DND-41 (cell line): Measurements from ENCODE around the gene AMACR.

ENCODE experiments used
- ATAC-seq: fragments of 200-7000 bp; cut with Tn5 transposase; 3 replicates; pipeline ENCODE4 v1.9.1; 2021; ENCODE audit warnings: low read depth; ENCODE audit not compliant: insufficient read depth
- DNase-seq: peaks from one replicate; pipeline ENCODE4 v3.0.0-alpha.2; 2020
- H2AFZ ChIP-seq: 2 replicates; pipeline ENCODE4 v1.6.0; 2012; ENCODE audit warnings: low read depth, low read length
- H3K27ac ChIP-seq: 2 replicates; pipeline ENCODE4 v1.5.1; 2012; ENCODE audit warnings: low read length, inconsistent platforms
- H3K27me3 ChIP-seq: fragments of 200-600 bp; sonication (generic); 2 replicates; pipeline ENCODE4 v1.6.0; 2012; ENCODE audit warnings: low read length, mild to moderate bottlenecking, inconsistent platforms; ENCODE audit not compliant: insufficient read depth, poor library complexity
- H3K36me3 ChIP-seq: 2 replicates; pipeline ENCODE4 v1.5.1; 2012; ENCODE audit warnings: low read length, inconsistent platforms; ENCODE audit not compliant: insufficient read depth
- H3K4me1 ChIP-seq: 2 replicates; pipeline ENCODE4 v1.5.1; 2012; ENCODE audit warnings: mild to moderate bottlenecking, low read length; ENCODE audit not compliant: insufficient read depth
- H3K4me2 ChIP-seq: 2 replicates; pipeline ENCODE4 v1.6.0; 2012; ENCODE audit warnings: mild to moderate bottlenecking, moderate library complexity, low read length, inconsistent platforms; ENCODE audit not compliant: insufficient read depth
- H3K4me3 ChIP-seq, 2 experiments: fragments of 200-600 bp in 1 of 2; shearing (Covaris generic) in 1 of 2; 2 replicates each; pipeline ENCODE4 v1.5.1; 2012 to 2016; ENCODE audit warnings: inconsistent platforms in 2 of 2, low read length in 2 of 2, mild to moderate bottlenecking in 2 of 2, low read depth in 1 of 2, moderate library complexity in 1 of 2
- H3K79me2 ChIP-seq: 2 replicates; pipeline ENCODE4 v1.6.0; 2012; ENCODE audit warnings: low read length, inconsistent platforms; ENCODE audit not compliant: insufficient read depth
- H3K9ac ChIP-seq: 2 replicates; pipeline ENCODE4 v1.6.0; 2012; ENCODE audit warnings: low read depth, mild to moderate bottlenecking, inconsistent platforms, low read length, moderate library complexity
- H3K9me3 ChIP-seq: 2 replicates; pipeline ENCODE4 v1.5.1; 2012; ENCODE audit warnings: low read length, moderate library complexity, mild to moderate bottlenecking, inconsistent platforms; ENCODE audit not compliant: insufficient read depth, severe bottlenecking
- H4K20me1 ChIP-seq: 2 replicates; pipeline ENCODE4 v1.6.0; 2012; ENCODE audit warnings: low read length; ENCODE audit not compliant: insufficient read depth
- EZH2 ChIP-seq: IDR thresholded peaks from 3 replicates; pipeline ENCODE4 v1.6.1; 2012; ENCODE audit warnings: borderline replicate concordance, low read depth, mild to moderate bottlenecking, moderate library complexity, low read length, inconsistent platforms; ENCODE audit not compliant: severe bottlenecking
- TF ChIP-seq, protein P1 (sequence below): IDR thresholded peaks from 2 replicates; pipeline ENCODE4 v1.5.1; 2012; ENCODE audit warnings: borderline replicate concordance, low read length, moderate library complexity, mild to moderate bottlenecking; ENCODE audit not compliant: poor library complexity, severe bottlenecking; ENCODE audit errors: extremely low read depth

AMACR gene

DNA sequence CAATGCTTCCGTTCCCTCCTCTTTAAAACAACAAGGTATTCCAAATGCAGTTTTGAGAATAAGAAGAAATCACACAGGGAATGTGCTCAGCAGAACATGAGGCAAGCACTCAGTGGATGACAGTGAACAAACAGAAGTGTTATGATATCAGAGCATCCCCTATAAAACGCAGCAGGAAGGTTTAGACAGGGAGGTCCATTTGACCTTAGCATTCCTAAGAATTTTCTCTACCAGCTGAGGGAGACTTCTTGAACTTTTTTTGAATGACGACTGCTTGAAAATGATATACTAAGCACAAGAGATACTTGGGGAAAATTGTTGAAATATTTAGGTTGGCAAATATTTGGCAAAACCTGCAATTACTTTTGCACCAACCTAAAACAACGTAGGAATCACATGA is 3.9 kb downstream of the AMACR start:
- Histone ChIP-seq H3K79me2 (peaks cover 8% of the 10 kb centered on the region), H4K20me1 (no peaks in the 10 kb centered on the region), H2AFZ (no peak overlapping the region), H3K36me3 (peaks cover 29% of the 10 kb centered on the region), H3K4me3 (no peak overlapping the region), H3K27me3 (no peaks in the 10 kb centered on the region), H3K27ac (no peak overlapping the region), H3K4me2 (no peak overlapping the region), H3K9me3 (no peaks in the 10 kb centered on the region), H3K9ac (no peak overlapping the region), H3K4me1 (peaks cover 20% of the 10 kb centered on the region)
- no peak for TF ChIP-seq EZH2
- TF ChIP-seq, protein P1, sequence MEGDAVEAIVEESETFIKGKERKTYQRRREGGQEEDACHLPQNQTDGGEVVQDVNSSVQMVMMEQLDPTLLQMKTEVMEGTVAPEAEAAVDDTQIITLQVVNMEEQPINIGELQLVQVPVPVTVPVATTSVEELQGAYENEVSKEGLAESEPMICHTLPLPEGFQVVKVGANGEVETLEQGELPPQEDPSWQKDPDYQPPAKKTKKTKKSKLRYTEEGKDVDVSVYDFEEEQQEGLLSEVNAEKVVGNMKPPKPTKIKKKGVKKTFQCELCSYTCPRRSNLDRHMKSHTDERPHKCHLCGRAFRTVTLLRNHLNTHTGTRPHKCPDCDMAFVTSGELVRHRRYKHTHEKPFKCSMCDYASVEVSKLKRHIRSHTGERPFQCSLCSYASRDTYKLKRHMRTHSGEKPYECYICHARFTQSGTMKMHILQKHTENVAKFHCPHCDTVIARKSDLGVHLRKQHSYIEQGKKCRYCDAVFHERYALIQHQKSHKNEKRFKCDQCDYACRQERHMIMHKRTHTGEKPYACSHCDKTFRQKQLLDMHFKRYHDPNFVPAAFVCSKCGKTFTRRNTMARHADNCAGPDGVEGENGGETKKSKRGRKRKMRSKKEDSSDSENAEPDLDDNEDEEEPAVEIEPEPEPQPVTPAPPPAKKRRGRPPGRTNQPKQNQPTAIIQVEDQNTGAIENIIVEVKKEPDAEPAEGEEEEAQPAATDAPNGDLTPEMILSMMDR = no peak
- ATAC-seq = no peak
- DNase-seq = no peak

DNA sequence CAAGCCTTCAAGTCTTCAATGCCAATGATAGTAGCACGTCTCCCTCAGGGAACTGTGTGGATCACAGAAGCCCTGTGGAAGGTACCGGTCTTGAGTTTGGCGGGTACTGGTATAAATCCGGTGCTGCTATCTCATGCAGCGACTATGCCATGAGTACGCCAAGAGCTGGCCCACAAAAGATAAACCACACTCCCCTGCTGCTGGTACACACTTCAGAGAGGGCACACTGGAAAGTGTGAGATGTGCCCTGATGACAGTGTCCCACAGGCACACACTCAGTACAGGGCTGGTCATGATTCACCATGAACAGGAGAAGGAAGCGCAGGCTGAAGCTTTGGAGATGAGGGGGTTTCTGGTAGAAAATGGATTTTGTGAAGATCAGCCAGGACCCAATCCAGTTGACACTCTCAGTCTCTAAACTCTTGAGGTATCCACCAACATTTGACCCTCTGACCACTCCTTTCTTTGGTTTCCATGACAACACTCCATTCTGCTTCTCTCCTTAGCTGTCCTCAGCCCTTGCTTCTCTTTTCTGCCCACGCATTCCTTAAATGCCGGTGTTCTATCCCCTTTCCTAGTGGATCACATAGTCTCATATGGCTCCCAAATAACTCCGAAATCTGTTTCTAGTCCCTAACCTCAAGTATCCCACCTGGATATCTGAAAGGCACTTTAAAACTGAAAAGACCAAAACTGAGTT is 5.1 kb downstream of the AMACR start:
- H2AFZ ChIP-seq = no peak overlapping the region

DNA sequence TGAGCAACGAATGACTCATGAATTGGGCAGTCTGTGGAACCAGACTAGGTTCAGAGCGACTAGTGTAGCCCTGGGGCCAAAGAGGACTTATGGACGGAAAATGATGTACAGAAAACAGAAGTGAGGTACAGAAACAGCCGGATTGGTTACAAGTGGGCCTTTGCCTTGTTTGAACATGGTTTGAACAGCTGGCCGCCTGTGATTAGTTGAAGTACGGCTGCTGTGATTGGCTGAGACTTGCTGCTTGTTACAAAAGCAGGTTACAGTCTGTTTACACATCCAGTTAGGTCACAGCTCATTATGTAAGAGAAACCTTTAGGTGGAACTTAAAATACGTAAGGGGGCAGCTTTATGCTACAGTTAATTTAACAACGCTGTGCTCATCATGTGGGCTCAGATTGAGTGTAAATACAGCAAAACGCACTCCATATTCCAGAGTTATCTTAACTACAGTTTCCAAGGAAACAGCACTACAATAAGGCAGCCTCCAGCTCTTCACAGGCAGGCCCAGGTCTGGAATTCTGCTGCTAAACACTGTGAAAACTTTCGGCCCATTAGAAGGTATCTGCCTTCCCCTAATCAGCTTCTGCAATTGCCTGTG is 6.5 kb downstream of the AMACR start:
- ATAC-seq (no peak), DNase-seq (no peak)
- Histone ChIP-seq H4K20me1 (no peaks in the 10 kb centered on the region), H3K4me1 (peaks cover 4% of the 10 kb centered on the region), H3K9me3 (no peaks in the 10 kb centered on the region), H3K79me2 (no peaks in the 10 kb centered on the region), H3K27ac (no peak overlapping the region), H3K4me2 (no peak overlapping the region), H3K9ac (no peak overlapping the region), H3K4me3 (no peak overlapping the region), H3K27me3 (no peaks in the 10 kb centered on the region), H2AFZ (no peak overlapping the region), H3K36me3 (peaks cover 39% of the 10 kb centered on the region)
- no peak for TF ChIP-seq EZH2
- TF ChIP-seq, protein P1 = no peak

More for the DNA sequence above, 5.1 kb downstream of the AMACR start:
- DNase-seq = no peak
- H3K4me3 ChIP-seq = no peak overlapping the region
- H3K36me3 ChIP-seq = peaks cover 33% of the 10 kb centered on the region
- H3K4me1 ChIP-seq = peaks cover 14% of the 10 kb centered on the region
- H3K27me3 ChIP-seq = no peaks in the 10 kb centered on the region
- H3K9me3 ChIP-seq = no peaks in the 10 kb centered on the region
- H3K79me2 ChIP-seq = peaks cover 8% of the 10 kb centered on the region
- ATAC-seq = no peak
- no peak for TF ChIP-seq EZH2
- TF ChIP-seq, protein P1 = no peak
- no peak overlapping the region for H3K27ac ChIP-seq
- no peak overlapping the region for H3K4me2 ChIP-seq
- H4K20me1 ChIP-seq = no peaks in the 10 kb centered on the region
- H3K9ac ChIP-seq = no peak overlapping the region
